ENCODE data around the gene ANKRD33B. TPM values are rescaled to one million over a fixed set of nuclear protein-coding genes. Genes with fewer than 3 reads are reported as not detected.
"Not testable (repeated sequence)": the region's sequence is repeated elsewhere in the genome, so short reads cannot be mapped to it uniquely, and the experiment has no call there.

Gene ANKRD33B
- polyA plus RNA-seq, 4 donors = 1.5 to 5.5 (median 1.6) TPM

DNA sequence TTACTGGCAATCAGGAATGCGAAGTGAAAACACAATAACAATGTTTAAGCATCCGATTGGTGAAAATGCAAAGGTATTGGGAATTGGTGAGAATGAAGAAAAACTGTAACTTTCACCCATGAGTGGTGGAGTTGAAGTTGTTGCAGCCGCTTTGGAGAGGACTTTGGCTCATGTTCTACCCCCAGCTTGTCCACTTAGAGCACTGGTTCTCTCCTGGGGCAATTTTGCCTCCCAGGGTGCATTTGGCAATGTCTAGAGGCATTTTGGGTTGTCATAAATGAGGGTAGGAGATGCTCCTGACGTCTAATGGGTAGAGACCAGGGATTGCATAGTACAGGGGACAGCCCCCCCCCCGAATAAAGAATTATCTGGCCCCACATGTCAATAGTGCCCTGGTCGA, 46.2 kb downstream of the ANKRD33B start:
- DNase-seq (ENCODE audit: low read depth in 4 of 4, low spot score in 3 of 4) = no peak

DNA sequence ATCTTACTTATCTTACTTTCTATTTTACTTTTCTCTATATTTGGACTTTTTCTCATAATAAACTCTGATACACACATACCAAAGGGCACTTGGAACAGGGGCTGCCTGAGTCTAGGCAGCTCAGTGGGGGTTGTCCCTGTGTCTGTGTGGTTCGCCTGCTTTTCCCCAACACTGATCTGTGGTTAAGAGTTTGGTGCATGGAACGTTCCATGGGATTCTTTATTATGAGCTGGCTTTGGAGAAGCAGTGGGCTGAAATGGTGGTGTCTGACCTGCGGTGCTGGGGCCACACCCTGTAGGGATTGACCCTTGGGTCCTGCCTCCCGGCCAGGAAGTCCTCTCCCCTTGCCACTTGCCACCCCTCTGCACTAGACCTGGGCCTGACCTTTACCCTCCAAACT, 47.4 kb downstream of the ANKRD33B start:
- DNase-seq (ENCODE audit: low read depth in 4 of 4, low spot score in 3 of 4) = no peak

DNA sequence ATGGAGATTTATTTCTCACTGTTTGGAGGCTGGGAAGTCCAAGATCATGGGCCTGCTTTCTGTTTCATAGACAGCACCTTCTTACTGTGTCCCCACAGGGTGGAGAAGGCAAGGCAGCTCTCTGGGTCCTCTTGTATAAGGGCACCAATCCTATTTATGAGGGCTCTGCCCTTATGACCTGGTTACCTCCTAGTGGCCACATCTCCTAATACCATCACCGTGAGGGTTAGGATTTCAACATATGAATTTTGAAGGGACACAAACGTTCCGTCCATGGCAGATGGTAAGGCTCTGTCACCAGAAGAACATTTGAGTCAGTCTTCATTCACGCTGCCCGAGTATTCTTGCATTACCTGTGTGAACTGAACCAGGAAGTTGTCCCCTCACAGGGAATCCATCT, 48.4 kb downstream of the ANKRD33B start:
- no peak for DNase-seq (ENCODE audit: low read depth in 4 of 4, low spot score in 3 of 4)

DNA sequence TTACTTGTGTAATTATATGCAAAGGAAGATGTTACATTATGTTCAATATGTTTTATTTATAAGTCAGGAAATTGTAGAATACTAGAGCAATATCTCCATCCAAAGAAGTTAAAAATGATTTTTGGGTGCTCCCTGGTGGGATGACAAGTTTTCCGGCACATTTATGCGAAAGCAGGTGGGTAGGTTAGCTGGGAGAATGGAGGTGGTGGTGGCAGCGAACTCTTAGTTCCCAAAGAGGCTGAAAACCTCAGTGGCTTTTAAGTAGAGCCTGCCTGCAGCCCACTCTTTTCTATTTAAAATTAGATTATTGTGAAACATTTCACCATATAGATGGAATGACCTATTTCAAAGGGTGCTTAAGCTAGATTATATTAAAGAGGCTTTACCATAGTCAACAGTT, 51.8 kb downstream of the ANKRD33B start:
- no peak for DNase-seq (ENCODE audit: low read depth in 4 of 4, low spot score in 3 of 4)

DNA sequence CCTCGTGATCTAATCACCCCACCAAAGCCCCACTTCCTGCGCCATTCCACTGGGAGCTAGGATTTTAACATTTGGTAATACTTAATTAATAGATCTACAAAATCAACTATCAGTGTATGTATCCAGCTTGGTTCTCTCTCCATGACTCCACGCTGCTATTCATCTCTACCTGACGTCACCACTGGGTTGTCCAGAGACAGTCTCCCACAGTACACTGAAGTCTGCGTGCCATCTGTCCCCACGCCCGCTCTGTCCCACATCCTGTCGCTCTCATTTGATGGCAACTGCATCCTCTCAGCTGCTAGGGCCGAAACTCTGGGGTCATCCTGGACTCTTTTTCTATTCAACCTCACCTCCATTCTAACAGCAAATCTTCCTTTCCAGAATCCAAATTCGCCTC, 53.2 kb downstream of the ANKRD33B start:
- no peak for DNase-seq (ENCODE audit: low read depth in 4 of 4, low spot score in 3 of 4)

DNA sequence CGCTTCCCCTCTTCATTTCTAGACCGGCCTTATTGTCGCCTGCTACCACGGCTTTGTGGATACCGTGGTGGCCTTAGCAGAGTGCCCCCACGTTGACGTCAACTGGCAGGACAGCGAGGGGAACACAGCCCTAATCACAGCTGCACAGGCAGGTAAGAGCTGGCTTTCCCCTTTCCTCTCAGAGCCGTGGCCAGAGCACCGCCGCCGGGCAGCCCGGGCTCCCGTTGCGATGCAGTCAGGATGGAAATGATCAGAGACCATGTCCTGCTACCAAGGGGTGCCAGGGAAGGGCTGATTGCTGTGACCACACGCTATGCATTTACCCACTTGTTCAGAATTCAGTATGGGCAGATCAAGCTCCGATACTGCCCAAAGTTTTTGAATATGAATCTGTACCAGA, 54.4 kb downstream of the ANKRD33B start:
- no peak for DNase-seq (ENCODE audit: low read depth in 4 of 4, low spot score in 3 of 4)

DNA sequence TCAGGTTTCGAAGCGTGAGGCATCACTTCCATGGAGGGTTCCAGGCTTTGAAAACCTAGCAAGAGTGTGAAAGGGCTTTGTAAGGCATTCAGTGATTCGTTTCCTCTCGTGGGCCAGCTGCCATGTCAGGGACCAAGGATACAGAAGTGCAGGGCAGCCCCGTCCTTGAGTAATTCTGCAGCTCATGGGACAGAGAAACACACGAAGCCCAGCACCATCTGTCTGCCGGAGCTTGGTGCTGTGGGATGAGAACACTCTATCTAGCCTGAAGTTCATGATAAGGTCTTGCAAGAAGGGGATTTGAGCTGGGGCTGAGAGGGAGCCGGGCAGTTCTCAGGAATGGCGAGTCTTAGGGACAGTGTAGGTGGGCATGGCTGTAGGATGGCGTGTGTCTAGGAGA, 55.8 kb downstream of the ANKRD33B start:
- DNase-seq (ENCODE audit: low read depth in 4 of 4, low spot score in 3 of 4) = no peak

DNA sequence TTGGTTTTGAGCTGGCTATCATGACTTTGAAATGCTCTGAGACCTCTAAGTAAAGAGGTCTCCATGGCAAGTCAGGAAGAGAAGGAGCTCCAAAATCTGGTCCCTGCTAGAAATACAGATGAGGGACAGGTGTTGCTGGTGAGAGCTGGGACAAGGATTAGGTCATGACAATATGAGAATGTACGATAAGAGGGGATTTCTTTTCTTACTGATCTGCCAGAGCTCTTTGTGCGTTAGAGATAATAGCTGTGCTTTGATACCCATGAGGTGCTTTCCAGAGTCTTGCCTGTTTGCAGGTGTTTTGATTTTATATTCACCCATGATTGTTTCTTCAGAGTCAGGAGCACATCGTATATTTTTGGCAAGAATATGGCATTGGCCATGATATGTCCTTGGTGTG, 56.5 kb downstream of the ANKRD33B start:
- no peak for DNase-seq (ENCODE audit: low read depth in 4 of 4, low spot score in 3 of 4)

DNA sequence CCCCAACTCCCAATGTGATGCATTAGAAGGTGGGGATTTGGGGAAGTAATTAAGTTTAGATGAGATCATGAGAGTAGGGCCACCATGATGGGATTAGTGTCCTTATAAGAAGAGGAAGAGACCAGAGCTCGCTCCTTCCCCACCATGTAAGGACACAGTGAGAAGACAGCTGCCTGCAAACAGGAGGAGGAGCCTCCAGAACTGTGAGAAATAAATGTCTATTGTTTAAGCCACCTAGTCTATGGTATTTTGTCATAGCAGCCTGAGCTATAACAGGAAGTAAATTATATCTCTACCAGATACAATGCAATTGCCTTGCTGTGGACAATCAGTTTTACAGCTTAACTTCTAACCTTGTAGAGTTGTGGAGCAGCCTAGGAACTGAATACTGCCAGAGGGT, 58.0 kb downstream of the ANKRD33B start:
- no peak for DNase-seq (ENCODE audit: low read depth in 4 of 4, low spot score in 3 of 4)

DNA sequence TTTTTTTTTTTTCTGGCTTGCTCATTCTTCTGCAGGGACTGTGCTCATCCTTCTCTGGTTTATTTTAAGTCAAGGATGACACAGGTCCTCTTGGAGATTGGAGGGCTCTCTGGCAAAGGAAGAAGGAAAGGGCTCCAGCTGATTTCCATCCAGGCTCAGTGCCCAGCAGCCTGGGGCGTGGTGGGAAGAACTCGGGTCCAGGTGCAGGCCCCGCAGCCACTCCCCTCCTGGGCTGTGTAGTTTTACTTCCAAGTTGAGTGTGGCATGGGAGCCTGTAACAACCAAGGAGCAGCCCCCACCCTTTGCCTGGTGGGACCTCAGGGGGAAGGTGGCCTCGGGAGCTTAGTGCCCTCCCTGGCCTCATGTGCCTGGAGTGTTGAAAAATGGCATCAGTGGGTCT, 58.9 kb downstream of the ANKRD33B start:
- no peak for DNase-seq (ENCODE audit: low read depth in 4 of 4, low spot score in 3 of 4)

DNA sequence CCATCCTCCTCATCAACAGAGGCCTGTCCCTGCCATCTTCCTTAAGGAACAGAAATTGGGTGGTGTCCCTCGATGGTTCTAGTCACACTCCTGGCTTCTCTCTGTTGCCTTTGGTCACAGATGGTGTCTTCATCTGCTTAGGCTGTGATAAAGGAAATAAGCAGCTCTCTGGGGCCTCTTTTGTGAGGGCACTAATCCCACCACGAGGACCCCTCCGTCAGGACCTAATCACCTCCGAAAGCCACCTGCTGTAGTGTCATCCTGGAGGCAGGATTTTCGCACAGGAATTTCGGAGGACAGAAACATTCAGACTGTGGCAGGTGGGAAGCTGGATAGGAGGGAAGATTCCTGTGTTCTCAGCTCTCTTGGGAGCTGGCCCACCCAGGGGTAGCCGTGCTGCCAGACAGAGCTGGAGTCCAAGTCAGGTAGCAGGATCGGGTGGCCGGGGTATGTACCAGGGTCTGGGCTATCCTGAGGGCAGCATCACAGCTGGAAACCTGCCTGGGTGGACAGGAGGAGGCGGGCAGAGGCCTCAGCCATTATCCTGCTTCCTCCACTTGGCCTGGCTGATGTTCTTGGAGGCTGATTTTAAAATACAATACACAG, 59.5 kb downstream of the ANKRD33B start:
- DNase-seq (ENCODE audit: low read depth in 4 of 4, low spot score in 3 of 4) = no peak

DNA sequence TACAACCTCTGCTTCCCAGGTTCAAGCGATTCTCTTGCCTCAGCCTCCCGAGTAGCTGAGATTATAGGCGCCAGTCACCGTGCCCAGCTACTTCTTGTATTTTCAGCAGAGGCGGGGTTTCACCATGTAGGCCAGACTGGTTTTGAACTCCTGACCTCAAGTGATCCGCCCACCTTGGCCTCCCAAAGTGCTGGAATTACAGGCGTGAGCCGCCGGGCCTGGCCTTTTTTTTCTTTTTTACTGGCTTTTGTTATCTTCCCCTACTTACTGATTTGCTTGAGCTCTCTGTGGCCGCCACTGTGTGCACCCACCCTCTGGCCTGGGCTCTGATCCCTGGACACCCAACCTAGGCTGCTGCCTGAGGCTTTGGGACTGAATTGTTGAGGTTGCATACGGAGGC, 60.3 kb downstream of the ANKRD33B start:
- no peak for DNase-seq (ENCODE audit: low read depth in 4 of 4, low spot score in 3 of 4)

DNA sequence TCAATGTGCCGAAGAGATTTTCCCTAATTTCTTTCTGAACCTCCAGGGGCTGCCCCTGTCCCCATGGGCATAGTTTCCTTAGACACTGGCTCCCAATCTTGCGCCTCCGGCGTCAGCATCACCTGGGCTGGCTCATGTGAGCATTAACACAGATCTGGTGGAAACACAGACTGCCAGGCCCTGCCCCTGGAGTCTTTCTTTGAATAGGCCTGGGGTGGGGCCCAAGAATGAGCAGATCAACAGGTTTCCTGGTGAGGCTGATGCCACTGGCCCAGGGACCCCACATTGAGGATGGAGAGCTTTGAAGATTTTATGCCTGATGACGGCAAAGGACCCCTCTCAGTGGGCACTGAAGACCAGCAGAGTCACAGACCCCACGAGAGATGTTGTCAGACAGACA, 60.8 kb downstream of the ANKRD33B start:
- no peak for DNase-seq (ENCODE audit: low read depth in 4 of 4, low spot score in 3 of 4)

DNA sequence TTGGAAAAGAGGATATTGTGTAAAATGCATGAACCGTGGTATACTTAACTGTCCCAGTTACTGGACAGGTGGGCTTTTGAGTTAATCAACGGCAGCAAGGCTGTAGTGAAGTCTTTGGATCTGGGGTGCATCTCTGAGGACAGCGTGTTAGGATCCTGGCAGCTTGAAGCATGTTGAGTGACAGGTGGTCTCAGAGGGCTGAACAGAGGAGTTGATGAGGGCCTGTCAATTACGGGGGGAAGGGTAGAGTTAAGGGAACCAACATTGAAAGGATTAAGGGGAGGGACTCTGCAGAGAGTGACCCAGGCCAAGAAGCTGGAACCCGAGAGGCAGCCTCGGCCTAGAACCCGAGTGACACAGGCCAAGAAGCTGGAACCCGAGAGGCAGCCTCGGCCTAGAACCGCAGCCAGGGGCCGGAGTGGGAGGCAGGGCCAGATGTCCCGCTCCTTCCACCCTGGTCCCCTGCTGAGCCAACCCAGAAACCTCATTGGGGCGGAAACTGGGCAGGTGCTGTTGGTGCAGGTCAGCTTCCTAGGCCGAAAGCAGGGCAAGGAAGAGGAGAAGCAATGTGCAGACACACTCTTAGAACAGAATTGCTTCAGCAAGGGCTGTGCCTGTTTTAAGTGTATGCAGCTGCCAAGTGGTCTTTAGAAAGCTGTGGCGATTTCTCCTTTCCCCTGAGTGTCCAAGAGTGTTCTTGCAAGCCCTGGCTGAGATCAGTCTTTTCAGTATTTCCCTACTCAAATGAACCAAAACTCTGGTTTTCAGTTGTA, 62.0 kb downstream of the ANKRD33B start:
- no peak for DNase-seq (ENCODE audit: low read depth in 4 of 4, low spot score in 3 of 4)

DNA sequence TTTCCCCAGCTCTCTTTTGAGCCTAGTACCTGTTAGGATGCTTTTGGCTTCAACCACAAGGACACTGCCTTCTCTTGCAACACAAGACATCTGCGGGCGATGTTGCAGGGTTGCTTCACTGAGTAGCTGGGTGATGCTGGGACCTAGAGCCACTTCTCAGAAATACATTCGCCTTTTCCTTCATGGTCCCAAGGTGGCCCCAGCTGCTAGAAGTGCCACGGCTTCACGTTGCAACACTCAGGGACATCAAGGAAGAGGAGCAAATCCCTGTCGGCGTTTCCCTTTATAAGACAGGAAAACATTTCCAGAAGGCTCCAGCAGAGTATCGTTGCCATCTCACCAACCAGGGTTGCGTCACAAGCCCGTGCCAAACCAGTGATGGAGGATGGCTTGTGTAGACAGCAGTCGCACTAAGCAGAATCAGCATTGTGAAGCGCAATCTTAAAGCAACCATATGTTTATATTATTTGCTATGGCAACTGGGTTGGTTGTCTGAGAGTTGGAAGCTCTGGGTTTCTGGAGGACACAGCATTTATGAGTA, 62.7 kb downstream of the ANKRD33B start:
- no peak for DNase-seq (ENCODE audit: low read depth in 4 of 4, low spot score in 3 of 4)

DNA sequence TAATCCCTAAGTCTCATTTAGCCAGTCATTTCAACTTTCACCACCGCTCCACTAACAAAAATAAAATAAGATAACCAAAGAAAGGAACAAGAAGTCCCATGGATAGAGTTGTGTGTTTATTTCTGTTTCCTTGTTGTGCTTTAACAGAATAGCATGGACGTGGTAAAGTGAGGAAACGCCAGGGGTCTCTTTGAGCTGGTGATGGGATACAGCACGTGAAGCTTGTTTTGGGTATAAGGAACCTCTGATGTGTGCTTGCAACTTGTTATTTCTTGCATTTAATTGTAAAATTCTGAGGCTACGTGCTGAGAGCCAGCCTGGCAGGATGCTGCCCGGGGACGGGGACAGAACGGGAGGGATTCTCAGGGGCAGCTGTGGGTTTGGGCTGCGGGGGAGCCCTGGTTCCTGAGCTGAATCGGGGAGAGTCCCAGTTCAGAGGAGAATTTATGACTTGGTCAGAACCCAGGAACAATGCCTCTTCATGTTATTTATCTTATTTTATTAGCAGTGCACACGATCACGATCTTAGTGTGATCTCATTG, 63.4 kb downstream of the ANKRD33B start:
- no peak for DNase-seq (ENCODE audit: low read depth in 4 of 4, low spot score in 3 of 4)

DNA sequence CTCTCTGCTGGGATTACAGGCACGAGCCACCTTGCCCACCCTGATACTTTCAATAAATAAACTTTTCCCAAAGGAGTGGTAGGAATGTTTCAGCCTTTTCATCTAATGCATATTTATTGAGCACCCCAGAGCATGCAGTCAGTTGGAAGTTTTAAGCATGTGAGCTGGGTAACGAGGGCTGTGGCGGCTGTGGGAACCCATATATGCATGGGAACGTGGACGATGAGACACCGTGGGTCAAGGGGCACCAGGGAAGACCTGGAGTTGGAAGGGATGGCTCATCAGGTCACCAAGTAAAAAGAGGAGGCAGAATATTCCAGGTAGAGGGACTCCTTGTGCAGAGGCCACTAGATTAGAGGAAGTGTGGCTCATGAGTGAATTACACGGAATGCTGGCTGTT, 64.7 kb downstream of the ANKRD33B start:
- no peak for DNase-seq (ENCODE audit: low read depth in 4 of 4, low spot score in 3 of 4)

DNA sequence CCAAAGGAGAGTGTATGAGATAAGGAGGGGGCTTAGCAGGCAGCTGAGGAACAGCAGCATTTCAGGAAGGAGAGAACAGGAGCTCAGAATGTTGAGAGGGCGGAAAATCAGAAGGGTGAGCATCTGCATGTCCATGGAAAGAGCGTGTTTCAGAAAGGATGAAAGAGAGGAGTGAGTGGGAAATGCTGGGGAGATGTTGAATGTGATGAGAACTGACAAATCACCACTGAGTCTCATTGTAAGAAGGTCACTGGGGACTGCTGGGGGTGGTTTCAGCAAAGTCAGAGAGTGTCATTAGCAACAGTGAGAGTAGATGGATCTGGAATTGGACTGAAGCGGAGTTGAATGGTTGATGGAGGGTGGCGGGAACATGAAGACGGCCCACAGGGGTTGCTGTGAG, 65.8 kb downstream of the ANKRD33B start:
- no peak for DNase-seq (ENCODE audit: low read depth in 4 of 4, low spot score in 3 of 4)

DNA sequence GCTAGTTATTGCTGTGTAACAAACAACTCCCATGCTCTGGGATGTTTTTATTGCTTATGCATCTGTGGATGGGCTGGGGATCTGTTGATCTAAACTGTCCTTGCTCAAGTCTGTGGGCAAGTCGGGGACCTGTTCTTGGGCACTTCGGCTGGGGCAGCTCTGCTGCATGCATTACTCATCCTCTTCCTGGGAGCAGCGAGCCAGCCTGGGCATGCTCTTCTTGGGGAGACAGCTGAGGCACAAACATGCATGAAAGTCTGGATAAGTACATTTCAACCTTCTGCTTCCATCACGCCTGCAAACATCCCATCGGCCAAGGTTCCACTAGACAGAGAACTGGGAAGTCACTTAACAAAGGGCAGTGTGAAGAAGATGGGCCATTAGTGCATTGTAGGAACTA, 66.3 kb downstream of the ANKRD33B start:
- no peak for DNase-seq (ENCODE audit: low read depth in 4 of 4, low spot score in 3 of 4)

DNA sequence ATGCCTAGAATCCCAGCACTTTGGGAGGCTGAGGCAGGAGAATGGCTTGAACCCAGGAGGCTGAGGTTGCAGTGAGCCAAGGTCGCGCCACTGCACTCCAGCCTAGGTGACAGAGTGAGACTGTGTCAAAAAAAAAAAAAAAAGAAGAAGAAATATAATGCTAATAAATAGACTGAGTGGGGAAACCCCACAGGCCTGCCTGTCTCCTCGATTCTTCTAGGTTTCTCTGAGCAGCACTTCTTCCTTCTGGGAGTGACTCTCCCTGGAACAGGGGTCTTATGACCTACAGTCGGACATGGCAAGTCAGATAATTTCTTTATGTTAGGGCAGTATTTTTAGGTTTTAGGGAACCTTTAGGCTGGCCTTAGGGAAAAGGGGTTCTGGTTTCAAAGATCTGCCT, 66.9 kb downstream of the ANKRD33B start:
- not testable (repeated sequence) for DNase-seq (ENCODE audit: low read depth in 4 of 4, low spot score in 3 of 4)

DNA sequence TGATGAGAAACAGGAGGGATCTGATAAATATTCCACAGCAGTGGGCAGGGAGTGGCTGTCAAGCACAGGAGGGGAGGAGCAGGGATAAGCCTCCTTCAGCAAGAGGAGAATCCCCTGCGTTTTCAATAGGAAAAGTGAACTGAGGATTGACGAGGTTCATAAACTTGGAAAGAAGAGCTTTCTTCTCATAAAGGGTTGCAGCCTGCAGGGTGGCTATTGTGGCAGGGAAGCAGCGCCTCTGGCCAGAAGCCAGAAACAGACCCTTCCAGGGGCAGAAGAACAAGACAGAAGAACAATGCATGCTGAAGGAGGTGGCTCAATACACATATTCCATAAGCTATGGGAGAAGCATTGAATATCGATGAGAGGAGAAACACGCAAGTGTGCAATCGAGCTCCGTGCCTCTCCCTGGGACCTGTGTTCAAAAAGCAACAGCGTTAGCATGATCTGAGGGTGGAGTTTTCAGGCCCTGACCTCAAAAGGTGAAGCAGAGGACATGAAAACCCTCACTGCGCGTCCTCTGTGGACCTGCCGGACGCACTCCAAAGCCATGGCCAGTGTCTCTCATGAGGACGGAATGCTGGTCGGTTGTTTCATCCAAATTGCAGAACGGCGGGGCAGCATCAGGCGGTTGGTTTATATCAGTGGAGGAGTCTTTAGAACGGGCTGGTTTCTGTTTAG, 67.6 kb downstream of the ANKRD33B start:
- no peak for DNase-seq (ENCODE audit: low read depth in 4 of 4, low spot score in 3 of 4)

All from left renal pelvis (tissue), 4 donors.